Activated T-cell treated with anti-CD3 and anti-CD28 coated beads, Interleukin-2, amount 50 U/mL, for 24 hours (primary cell): ENCODE results near the gene METTL22.

Source experiments
- DNase-seq: peaks from one replicate; pipeline ENCODE4 v3.0.0-alpha.2; 2020
- H3K27ac Mint-ChIP-seq: 2 replicates; pipeline ENCODE4 v1.8.0; 2020; ENCODE audit warnings: mild to moderate bottlenecking, mixed read lengths
- H3K27me3 Mint-ChIP-seq: 2 replicates; pipeline ENCODE4 v1.8.0; 2020; ENCODE audit warnings: mixed read lengths
- H3K36me3 Mint-ChIP-seq: 2 replicates; pipeline ENCODE4 v1.8.0; 2020; ENCODE audit warnings: low read depth, mixed read lengths
- H3K4me1 Mint-ChIP-seq: 2 replicates; pipeline ENCODE4 v1.8.0; 2020; ENCODE audit warnings: low read depth, mixed read lengths
- H3K4me3 Mint-ChIP-seq: 2 replicates; pipeline ENCODE4 v1.8.0; 2020; ENCODE audit warnings: mild to moderate bottlenecking, moderate library complexity, mixed read lengths
- H3K9me3 Mint-ChIP-seq: 2 replicates; pipeline ENCODE4 v1.8.0; 2020; ENCODE audit warnings: mixed read lengths

METTL22 gene

DNA sequence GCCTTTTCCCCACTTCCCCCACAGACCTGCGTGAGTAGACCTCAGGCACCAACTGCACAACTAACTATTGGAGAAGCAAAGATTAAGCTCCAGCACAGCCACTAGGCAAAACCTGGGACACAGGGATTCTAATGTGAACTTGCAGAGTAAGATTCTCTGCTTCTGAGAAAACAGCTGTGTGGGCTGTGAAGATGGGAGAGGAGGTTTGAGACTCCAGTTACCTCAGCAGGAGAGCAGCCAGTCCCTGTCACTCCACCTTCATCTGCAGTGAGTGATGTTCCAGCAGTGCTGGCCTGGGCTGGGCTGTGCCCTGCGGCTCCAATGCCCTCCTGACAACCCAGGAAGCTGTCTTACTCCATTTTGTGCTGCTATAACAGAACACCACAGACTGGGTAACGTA lies 34.9 kb downstream of the METTL22 start:
- H3K4me3 Mint-ChIP-seq = no peak overlapping the region
- no peak overlapping the region for H3K27ac Mint-ChIP-seq
- peaks cover 16% of the 10 kb centered on the region for H3K4me1 Mint-ChIP-seq
- H3K9me3 Mint-ChIP-seq = no peaks in the 10 kb centered on the region
- no peak for DNase-seq
- no peaks in the 10 kb centered on the region for H3K36me3 Mint-ChIP-seq
- no peaks in the 10 kb centered on the region for H3K27me3 Mint-ChIP-seq

DNA sequence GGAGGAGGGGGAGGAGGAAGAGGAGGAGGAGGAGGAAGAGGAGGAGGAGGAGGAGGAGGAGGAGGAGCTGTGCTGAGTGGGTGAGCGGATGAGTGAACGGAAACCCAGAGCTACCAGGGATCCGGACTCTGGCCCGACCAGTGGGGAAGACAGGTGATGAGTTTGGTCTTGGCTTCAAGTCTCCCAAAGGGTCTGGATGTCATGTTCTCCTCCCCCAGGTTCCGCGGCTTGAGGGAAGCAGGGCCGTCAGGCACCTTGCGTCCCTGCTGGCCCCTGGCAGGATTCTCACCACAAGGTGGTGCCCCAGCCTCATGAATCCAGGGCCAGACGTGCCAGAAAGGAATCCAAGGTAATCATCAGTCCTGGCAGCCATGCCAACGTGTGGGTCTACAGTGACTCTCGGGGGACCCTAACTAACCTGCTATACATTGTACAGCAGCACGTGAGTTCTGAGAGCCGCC lies 39.4 kb downstream of the METTL22 start:
- DNase-seq = peak; percentile 59

DNA sequence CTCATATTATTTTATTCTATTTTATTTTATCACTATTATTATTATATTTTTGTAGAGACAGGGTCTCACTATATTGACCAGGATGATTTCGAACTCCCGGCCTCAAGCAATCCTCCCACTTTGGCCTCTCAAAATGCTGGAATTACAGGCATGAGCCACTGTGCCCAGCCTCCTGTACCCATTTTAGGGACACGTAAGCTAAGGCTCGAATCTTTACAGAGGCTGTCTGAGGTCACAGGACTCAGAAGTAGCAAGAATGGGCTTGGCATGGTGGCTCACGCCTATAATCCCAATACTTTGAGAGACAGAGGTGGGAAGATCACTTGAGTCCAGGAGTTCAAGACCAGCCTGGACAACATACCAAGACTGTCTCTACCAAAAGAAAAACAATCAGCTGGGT lies 40.2 kb downstream of the METTL22 start:
- Mint-ChIP-seq H3K36me3 (peaks cover 12% of the 10 kb centered on the region), H3K27ac (no peak overlapping the region), H3K4me1 (no peaks in the 10 kb centered on the region), H3K4me3 (no peak overlapping the region), H3K9me3 (no peaks in the 10 kb centered on the region), H3K27me3 (no peaks in the 10 kb centered on the region)
- no peak for DNase-seq

More for the DNA sequence above, 39.4 kb downstream of the METTL22 start:
- peaks cover 12% of the 10 kb centered on the region for H3K36me3 Mint-ChIP-seq
- no peak overlapping the region for H3K4me3 Mint-ChIP-seq
- H3K27me3 Mint-ChIP-seq = no peaks in the 10 kb centered on the region
- no peak overlapping the region for H3K27ac Mint-ChIP-seq
- peaks cover 3% of the 10 kb centered on the region for H3K4me1 Mint-ChIP-seq
- no peaks in the 10 kb centered on the region for H3K9me3 Mint-ChIP-seq

DNA sequence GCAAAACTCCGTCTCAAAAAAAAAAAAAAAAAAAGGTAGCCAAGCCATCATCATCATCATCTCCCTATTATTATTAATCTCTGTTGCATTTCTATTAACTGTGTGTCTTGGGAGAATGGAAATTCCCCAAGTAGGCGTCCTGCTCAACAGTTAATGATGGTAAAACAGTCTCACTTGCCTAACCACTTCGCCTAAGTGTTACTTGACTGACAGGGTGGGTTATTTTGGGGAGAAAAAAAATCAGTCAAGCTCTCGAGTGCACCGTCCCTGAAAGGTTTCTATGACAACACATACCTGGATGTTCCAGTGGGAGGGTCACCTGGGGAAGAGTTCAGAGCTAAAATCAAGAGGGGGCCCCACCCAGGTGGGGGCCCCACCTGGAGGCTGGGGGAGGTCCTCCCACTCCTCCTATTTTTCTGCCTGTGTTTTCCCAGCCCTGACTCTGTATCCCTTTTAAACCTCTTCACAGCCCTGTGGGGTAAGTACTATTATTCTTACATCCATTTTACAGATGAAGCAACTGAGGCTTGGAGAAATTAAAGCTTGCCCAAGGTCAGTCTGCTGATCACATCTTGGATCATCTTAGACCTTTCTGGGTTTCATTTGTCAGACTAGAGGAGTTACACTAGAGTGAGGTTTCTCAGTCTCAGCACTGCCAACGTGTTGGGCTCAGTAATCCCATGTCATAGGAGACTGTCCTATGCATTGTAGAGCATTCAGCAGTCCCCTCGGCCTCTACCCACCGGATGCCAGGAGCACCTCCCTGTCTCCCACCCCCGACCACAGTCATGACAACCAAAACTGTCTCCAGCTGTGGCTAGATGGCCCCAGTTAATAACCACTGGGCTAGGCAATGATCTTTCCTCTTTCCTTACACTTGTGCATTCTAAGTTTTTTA lies 41.9 kb downstream of the METTL22 start:
- Mint-ChIP-seq H3K27me3 (no peaks in the 10 kb centered on the region), H3K36me3 (peaks cover 20% of the 10 kb centered on the region), H3K27ac (no peak overlapping the region), H3K4me1 (no peaks in the 10 kb centered on the region), H3K9me3 (no peaks in the 10 kb centered on the region), H3K4me3 (no peak overlapping the region)
- no peak for DNase-seq

GRCh38 chr16:8665529-8665928 lies 44.0 kb downstream of the METTL22 start:
- Mint-ChIP-seq H3K4me3 (no peak overlapping the region), H3K27ac (no peak overlapping the region), H3K36me3 (peaks cover 20% of the 10 kb centered on the region)

DNA sequence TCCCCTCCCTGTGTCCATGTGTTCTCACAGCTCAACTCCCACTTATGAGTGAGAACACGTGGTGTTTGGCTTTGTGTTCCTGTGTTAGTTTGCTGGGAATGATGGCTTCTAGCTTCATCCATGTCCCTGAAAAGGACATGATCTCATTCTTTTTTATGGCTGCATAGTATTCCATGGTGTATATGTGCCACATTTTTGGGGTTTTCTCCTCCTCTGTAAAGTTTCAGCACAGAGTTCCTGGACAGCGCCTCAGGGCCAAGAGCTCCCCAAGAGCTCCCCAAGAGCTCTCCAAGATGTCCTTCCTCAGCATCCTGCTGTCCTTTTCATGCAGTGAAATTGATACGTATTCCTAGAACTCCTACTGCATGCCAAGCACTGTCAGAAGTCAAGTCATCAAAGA lies 46.0 kb downstream of the METTL22 start:
- no peak for DNase-seq
- Mint-ChIP-seq H3K4me3 (no peak overlapping the region), H3K36me3 (peaks cover 20% of the 10 kb centered on the region), H3K27ac (no peak overlapping the region), H3K9me3 (no peaks in the 10 kb centered on the region), H3K4me1 (no peaks in the 10 kb centered on the region), H3K27me3 (no peaks in the 10 kb centered on the region)

More at GRCh38 chr16:8665529-8665928, 44.0 kb downstream of the METTL22 start:
- Mint-ChIP-seq H3K9me3 (no peaks in the 10 kb centered on the region), H3K27me3 (no peaks in the 10 kb centered on the region), H3K4me1 (no peaks in the 10 kb centered on the region)
- DNase-seq = no peak

DNA sequence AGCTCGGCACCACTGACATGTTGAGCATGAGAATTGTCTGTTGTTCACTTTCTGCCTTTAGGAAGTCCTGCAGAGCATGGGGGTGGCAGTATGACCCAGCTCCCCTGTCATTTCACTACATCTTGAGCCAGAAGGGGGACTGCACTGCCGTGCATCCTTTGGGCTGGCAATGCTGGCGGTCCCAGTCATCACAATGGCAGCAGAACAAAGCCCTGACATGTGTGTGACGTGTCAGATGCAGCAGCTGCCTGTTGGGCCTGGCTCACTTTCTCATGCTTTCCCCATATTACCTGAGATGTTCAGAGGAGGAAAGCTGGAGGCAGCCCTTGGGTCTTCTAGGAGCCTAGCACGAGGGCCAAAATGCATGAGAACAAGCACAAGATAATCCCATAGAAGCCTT lies 46.6 kb downstream of the METTL22 start:
- Mint-ChIP-seq H3K27ac (no peak overlapping the region), H3K4me3 (no peak overlapping the region)

DNA sequence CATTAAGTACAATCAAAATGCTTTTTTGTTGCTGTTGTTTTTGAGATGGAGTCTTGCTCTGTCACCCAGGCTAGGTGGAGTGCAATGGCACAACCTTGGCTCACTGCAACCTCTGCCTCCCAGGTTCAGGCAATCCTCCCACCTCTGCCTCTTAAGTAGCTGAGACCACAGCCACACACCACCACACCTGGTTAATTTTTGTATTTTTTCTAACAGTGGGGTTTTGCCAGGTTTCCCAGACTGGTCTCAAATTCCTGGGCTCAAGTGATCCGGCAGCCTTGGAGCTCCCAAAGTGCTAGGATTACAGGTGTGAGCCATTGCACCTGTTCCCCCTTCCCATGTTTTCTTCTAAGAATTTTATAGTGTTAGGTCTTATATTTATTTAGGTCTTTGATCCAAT lies 48.0 kb downstream of the METTL22 start:
- Mint-ChIP-seq H3K27me3 (no peaks in the 10 kb centered on the region), H3K36me3 (peaks cover 19% of the 10 kb centered on the region), H3K4me3 (no peak overlapping the region), H3K9me3 (no peaks in the 10 kb centered on the region), H3K4me1 (peaks cover 5% of the 10 kb centered on the region), H3K27ac (no peak overlapping the region)
- no peak for DNase-seq

More for the DNA sequence above, 46.6 kb downstream of the METTL22 start:
- no peak for DNase-seq
- Mint-ChIP-seq H3K27me3 (no peaks in the 10 kb centered on the region), H3K36me3 (peaks cover 19% of the 10 kb centered on the region), H3K4me1 (no peaks in the 10 kb centered on the region), H3K9me3 (no peaks in the 10 kb centered on the region)

DNA sequence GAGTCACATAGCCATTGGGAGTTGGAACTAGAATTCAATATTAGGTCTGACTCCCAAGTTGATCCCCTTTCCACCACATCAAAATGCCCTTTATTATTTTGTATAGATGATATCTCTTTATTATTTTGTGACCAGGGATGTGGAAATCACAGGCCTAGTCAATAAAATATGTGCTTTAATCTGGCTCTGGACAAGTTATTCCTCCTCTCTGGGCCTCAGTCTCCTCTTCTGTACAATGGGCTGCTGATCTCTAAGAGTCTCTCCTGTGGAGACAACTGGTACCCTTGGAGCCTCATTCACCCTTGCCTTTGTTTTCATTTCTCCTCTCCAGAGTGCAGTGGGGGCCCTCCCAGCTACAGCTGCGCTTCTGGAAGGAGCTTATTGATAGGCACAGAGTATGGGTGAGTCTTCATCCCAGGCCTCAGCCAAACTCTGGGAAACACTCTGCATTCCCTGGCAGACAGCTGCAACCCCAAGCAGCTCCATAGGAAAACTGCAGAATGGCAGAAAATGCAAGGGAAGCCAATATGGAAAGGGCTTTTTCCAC lies 48.6 kb downstream of the METTL22 start:
- Mint-ChIP-seq H3K27me3 (no peaks in the 10 kb centered on the region), H3K9me3 (no peaks in the 10 kb centered on the region), H3K4me1 (peaks cover 9% of the 10 kb centered on the region), H3K4me3 (no peak overlapping the region), H3K36me3 (peaks cover 16% of the 10 kb centered on the region), H3K27ac (no peak overlapping the region)
- no peak for DNase-seq

- DNase-seq = no peak
- H3K4me1 Mint-ChIP-seq = peaks cover 26% of the 10 kb centered on the region
- peak overlapping the region; percentile 47 for H3K27ac Mint-ChIP-seq
Observed at GRCh38 chr16:8673611-8674412, 52.3 kb downstream of the METTL22 start.

GRCh38 chr16:8674413-8675022 lies 53.0 kb downstream of the METTL22 start, which contains the start of gene ABAT:
TSS of gene ABAT (plus strand) at chr16:8674617. CDS start at chr16:8735740, 61,123 bp downstream.
- H3K4me3 Mint-ChIP-seq = peak within 1 kb of the TSS; percentile 87
- H3K9me3 Mint-ChIP-seq = peaks cover 1% of the 10 kb centered on the region
- peaks cover 26% of the 10 kb centered on the region for H3K4me1 Mint-ChIP-seq
- DNase-seq = peak; percentile 90
- no peaks in the 10 kb centered on the region for H3K27me3 Mint-ChIP-seq
- peak within 1 kb of the TSS; percentile 95 for H3K27ac Mint-ChIP-seq
- peaks cover 5% of the 10 kb centered on the region for H3K36me3 Mint-ChIP-seq

More at GRCh38 chr16:8673611-8674412, 52.3 kb downstream of the METTL22 start:
- Mint-ChIP-seq H3K27me3 (no peaks in the 10 kb centered on the region), H3K36me3 (peaks cover 4% of the 10 kb centered on the region), H3K9me3 (no peaks in the 10 kb centered on the region), H3K4me3 (peak overlapping the region; percentile 87)

DNA sequence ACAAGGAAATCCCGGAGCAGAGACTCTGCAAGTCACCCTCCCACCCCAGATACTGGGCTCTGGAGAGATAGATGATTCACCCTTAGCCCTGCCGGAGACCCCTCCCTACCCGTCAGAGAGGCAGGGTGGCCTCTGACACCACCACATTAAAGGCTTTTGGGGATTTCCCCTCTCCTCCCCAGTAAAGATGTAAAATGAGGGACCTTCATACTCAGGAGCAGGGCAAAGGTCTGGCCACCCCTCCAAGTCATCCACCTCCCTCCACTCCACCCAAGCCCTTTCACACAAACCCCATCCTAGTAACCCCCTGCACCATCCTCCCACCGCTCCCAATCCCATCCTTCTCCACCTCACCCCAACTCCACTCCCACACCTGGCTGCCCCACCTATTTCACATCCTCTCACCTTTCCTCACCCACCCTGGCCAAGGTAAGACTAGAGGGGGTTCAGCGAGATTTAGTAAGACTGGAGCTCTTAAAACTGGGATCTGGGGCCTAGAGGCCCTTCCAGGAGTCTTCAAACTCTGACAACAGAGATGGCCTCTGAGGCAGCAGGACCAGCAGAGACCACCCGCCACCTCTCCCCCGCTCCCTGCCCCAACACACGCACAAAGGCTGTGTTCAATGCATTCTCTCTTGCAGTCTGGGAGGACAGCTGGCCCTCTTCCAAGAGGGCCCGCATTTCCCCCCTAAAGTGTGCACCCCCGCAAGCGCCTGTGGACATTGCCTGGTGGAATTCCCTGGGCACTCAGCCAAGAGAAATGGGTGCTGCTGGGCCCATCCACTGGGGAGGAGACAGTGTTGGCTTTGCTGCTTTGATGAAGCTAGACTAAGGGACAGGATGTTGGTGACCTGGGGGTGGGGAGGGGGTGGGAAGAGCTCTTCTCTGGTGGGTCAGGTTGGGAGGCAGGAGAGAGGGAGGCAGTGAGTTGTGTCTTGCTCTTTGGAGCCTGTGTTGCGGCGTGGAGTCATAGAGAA lies 54.0 kb downstream of the METTL22 start:
- peak; percentile 58 for DNase-seq
- peak overlapping the region; percentile 87 for H3K4me3 Mint-ChIP-seq
- H3K27me3 Mint-ChIP-seq = no peaks in the 10 kb centered on the region
- peaks cover 27% of the 10 kb centered on the region for H3K4me1 Mint-ChIP-seq
- H3K9me3 Mint-ChIP-seq = peaks cover 8% of the 10 kb centered on the region
- peak overlapping the region; percentile 95 for H3K27ac Mint-ChIP-seq
- H3K36me3 Mint-ChIP-seq = peaks cover 11% of the 10 kb centered on the region

DNA sequence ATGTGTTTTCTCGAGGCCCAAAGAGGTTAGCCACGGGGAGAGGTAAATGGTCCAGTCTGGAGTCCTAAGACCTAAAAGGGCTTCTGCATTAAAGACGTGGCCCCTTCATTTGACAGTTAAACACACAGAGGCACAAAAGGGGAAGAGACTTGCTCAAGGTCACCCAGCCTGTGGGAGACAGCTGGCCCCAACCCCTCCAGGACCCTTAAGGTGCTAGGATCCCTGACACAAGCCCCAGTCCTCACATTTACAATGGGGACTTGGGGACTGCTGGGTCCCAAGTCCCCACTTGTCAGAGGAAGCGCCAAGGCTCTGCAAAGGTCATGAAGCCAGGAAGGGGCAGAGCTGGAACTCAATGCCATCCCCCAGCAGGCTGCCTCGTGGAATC lies 54.7 kb downstream of the METTL22 start:
- Mint-ChIP-seq H3K27ac (no peak overlapping the region), H3K4me3 (no peak overlapping the region), H3K27me3 (no peaks in the 10 kb centered on the region), H3K4me1 (peaks cover 27% of the 10 kb centered on the region), H3K36me3 (peaks cover 11% of the 10 kb centered on the region), H3K9me3 (peaks cover 8% of the 10 kb centered on the region)
- DNase-seq = no peak
